22Rv1 (cell line): Measurements from ENCODE around the gene FUS.

Source experiments
- CTCF ChIP-seq: fragments of 450-650 bp; IDR thresholded peaks from 2 replicates; pipeline ENCODE4 v1.5.1; 2017; ENCODE audit warnings: mild to moderate bottlenecking
- ZFX ChIP-seq: fragments of 450-650 bp; IDR thresholded peaks from 2 replicates; pipeline ENCODE4 v1.6.1; 2017; ENCODE audit warnings: antibody characterized with exemption, borderline replicate concordance

- TF ChIP-seq CTCF (no peak), ZFX (no peak)
Measured at GRCh38 chr16:31135535-31136286, 44.2 kb upstream of the FUS start, which contains the start of gene PRSS8.
